Nephron (organoid): ENCODE measurements around the gene CASKIN1.

Source experiments
- H3K27ac Mint-ChIP-seq, 3 experiments: 2 replicates each; pipeline ENCODE4 v1.8.0; 2020; ENCODE audit warnings: mixed read lengths in 3 of 3, mild to moderate bottlenecking in 2 of 3, moderate library complexity in 1 of 3
- H3K27me3 Mint-ChIP-seq: 2 replicates; pipeline ENCODE4 v1.8.0; 2021; ENCODE audit warnings: low read depth, mild to moderate bottlenecking, moderate library complexity, mixed read lengths
- H3K36me3 Mint-ChIP-seq: 2 replicates; pipeline ENCODE4 v1.8.0; 2020; ENCODE audit warnings: low read depth, mixed read lengths
- H3K4me1 Mint-ChIP-seq: 2 replicates; pipeline ENCODE4 v1.8.0; 2020; ENCODE audit warnings: mixed read lengths
- H3K4me3 Mint-ChIP-seq, 3 experiments: 2 replicates each; pipeline ENCODE4 v1.8.0; 2020; ENCODE audit warnings: mild to moderate bottlenecking in 3 of 3, mixed read lengths in 3 of 3, moderate library complexity in 2 of 3
- H3K9me3 Mint-ChIP-seq: 2 replicates; pipeline ENCODE4 v1.8.0; 2020; ENCODE audit warnings: mixed read lengths
- TF ChIP-seq, protein P1 (sequence below), 3 experiments: fragments of 200-600 bp; sonication (generic); IDR thresholded peaks; one replicate each; pipeline ENCODE4 v1.5.0; 2021; ENCODE audit warnings: antibody characterized with exemption in 3 of 3; ENCODE audit not compliant: unreplicated experiment in 3 of 3

The CASKIN1 gene

GRCh38 chr16:2148714-2149629, 47.4 kb downstream of the CASKIN1 start:
- Mint-ChIP-seq H3K9me3 (no peaks in the 10 kb centered on the region), H3K27ac (no peak overlapping the region), H3K36me3 (peaks cover 5% of the 10 kb centered on the region), H3K4me1 (peaks cover 26% of the 10 kb centered on the region), H3K27me3 (no peaks in the 10 kb centered on the region), H3K4me3 (peak overlapping the region; percentile 72 to 73 (median 73))
- TF ChIP-seq, protein P1, sequence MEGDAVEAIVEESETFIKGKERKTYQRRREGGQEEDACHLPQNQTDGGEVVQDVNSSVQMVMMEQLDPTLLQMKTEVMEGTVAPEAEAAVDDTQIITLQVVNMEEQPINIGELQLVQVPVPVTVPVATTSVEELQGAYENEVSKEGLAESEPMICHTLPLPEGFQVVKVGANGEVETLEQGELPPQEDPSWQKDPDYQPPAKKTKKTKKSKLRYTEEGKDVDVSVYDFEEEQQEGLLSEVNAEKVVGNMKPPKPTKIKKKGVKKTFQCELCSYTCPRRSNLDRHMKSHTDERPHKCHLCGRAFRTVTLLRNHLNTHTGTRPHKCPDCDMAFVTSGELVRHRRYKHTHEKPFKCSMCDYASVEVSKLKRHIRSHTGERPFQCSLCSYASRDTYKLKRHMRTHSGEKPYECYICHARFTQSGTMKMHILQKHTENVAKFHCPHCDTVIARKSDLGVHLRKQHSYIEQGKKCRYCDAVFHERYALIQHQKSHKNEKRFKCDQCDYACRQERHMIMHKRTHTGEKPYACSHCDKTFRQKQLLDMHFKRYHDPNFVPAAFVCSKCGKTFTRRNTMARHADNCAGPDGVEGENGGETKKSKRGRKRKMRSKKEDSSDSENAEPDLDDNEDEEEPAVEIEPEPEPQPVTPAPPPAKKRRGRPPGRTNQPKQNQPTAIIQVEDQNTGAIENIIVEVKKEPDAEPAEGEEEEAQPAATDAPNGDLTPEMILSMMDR (IDR thresholded peaks at IDR 0.05; ENCODE audit: unreplicated experiment in 3 of 3), result no peak

DNA sequence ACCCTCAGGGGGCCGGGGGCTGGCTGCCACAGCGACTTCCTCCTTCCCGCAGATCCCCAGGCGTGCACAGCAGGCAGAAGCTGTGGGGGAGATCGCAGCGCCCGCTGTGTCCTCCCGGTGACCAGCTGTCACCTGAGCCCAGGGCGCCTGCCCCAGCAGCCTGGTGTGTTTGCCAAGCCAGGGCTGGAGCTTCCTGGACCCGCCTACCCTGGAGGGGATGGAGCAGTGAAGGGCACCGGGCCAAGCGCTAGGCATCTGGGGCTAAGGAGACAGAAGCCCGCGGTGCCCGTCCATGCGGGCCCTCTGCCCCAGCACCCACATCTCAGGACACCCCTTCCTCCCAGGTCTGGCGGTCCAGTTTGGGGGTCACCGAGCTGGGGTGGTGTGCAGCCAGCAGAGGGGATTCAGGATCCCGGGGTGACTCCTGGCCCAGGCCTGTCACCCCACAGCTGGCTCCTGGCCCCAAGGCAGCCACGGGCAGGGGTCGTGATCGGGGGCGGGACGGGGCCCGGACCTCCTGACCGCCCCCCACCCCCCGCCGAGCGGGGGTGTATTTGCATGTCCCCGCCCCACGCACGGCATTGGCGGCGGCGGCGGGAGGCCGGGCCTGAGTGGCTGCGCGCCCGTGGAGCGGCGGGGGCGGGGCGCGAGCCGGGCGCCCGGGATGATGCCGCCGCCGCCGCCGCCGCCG, 48.3 kb downstream of the CASKIN1 start, which contains the start of gene RAB26:
RAB26 (plus strand) TSS at position 645 of the 691 bp plus-strand sequence. CDS start 159 bp downstream, outside the sequence.
- peaks cover 17% of the 10 kb centered on the region for H3K4me1 Mint-ChIP-seq
- no peaks in the 10 kb centered on the region for H3K27me3 Mint-ChIP-seq
- H3K36me3 Mint-ChIP-seq, result peaks cover 5% of the 10 kb centered on the region
- H3K9me3 Mint-ChIP-seq, result no peaks in the 10 kb centered on the region
- TF ChIP-seq, protein P1 (IDR thresholded peaks at IDR 0.05; ENCODE audit: unreplicated experiment in 3 of 3), result no peak
- no peak within 1 kb of the TSS for H3K27ac Mint-ChIP-seq
- H3K4me3 Mint-ChIP-seq, result peak within 1 kb of the TSS; percentile 72 to 73 (median 73)

DNA sequence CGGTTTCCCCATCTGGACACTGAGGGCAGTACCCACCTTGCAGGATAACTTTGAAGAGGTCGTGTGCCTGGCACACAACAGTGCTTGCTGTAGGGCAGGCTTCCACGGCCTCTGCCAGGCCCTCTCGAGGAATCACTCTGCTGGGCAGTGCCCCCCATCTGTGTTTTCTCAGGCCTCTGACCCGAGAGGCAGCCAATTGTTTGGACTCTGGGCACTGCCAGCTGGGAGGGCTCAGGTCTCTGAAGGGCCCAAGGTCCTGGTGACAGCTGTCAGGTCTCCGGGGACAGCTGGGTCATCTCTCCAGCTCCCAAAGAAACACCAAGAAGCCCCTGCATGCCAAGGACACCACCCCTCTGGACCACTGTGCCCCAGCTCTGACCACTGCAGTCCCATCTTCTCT, 49.0 kb downstream of the CASKIN1 start:
- H3K36me3 Mint-ChIP-seq, result peaks cover 5% of the 10 kb centered on the region
- H3K9me3 Mint-ChIP-seq, result no peaks in the 10 kb centered on the region
- peaks cover 17% of the 10 kb centered on the region for H3K4me1 Mint-ChIP-seq
- H3K27me3 Mint-ChIP-seq, result no peaks in the 10 kb centered on the region
- TF ChIP-seq, protein P1 (IDR thresholded peaks at IDR 0.05; ENCODE audit: unreplicated experiment in 3 of 3), result no peak
- peak overlapping the region; percentile 53 to 75 (median 73) for H3K4me3 Mint-ChIP-seq
- peak overlapping the region in 1 of 3 experiments; percentile 40 for H3K27ac Mint-ChIP-seq

- H3K27ac Mint-ChIP-seq, result peak overlapping the region in 2 of 3 experiments; percentile 21 to 34
- H3K9me3 Mint-ChIP-seq, result no peaks in the 10 kb centered on the region
- peaks cover 10% of the 10 kb centered on the region for H3K4me1 Mint-ChIP-seq
- TF ChIP-seq, protein P1 (IDR thresholded peaks at IDR 0.05; ENCODE audit: unreplicated experiment in 3 of 3), result no peak
- H3K36me3 Mint-ChIP-seq, result no peaks in the 10 kb centered on the region
- no peaks in the 10 kb centered on the region for H3K27me3 Mint-ChIP-seq
- H3K4me3 Mint-ChIP-seq, result no peak overlapping the region
These were observed 50.6 kb downstream of the CASKIN1 start for GRCh38 chr16:2145843-2146242.

DNA sequence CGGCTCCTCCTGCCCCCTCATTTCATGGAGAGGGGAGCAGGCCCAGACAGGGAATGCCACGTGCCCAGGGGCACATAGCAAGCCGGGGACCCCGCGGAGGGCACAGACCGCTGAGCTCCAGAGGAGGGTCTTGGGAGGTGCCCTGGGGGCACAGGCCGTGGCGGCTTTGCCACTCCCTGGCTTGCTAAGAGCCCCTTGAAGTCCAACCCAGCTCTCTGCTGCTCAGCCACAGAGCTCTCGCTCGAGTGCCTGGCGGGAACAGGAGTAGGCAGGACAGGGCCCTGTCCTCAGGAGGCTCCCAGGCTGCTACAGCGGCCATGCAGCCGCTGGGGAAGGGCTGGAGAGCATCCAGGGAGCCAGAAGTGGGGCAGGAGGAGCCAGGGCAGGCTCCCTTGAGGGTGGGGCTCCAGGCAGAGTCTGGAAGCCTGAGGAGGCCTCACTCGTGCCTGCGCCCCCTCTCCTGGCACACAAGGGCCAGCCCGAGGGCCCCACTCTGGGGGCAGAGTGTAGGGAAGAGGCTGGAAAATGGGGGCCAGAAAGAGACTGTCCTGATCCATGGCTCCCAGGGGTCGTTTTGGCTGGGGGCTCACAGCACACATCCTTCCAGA, 52.4 kb downstream of the CASKIN1 start:
- Mint-ChIP-seq H3K36me3 (no peaks in the 10 kb centered on the region), H3K27me3 (no peaks in the 10 kb centered on the region), H3K27ac (no peak overlapping the region), H3K4me3 (no peak overlapping the region), H3K9me3 (no peaks in the 10 kb centered on the region), H3K4me1 (peaks cover 5% of the 10 kb centered on the region)
- TF ChIP-seq, protein P1 (IDR thresholded peaks at IDR 0.05; ENCODE audit: unreplicated experiment in 3 of 3), result no peak
